ENCODE measurements around the gene COX11.

DNA sequence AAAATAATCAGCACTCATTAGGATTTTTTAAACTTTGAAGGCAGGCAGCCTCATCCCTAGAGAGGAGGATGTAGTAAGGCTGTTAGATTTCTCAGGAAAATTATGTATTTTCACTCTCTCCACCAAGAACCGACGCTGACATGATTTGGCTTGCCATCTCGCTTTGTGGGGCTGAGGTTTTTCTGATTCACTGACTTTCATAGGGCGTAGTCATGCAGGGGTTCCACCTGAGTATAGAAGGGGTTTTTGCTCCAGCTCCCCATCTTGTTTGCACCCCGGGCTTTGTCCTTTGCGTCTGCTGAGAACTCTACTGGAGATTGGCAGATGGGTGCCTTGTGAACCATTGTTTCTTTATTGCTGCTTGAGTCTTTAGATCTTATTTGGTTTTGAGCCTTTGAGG lies 47.6 kb downstream of the COX11 start:
- no peak for TF ChIP-seq POLR2AphosphoS5 (IDR thresholded peaks at IDR 0.05)
- TF ChIP-seq POLR2A (IDR thresholded peaks at IDR 0.05): no peak
- TF ChIP-seq, protein P1, sequence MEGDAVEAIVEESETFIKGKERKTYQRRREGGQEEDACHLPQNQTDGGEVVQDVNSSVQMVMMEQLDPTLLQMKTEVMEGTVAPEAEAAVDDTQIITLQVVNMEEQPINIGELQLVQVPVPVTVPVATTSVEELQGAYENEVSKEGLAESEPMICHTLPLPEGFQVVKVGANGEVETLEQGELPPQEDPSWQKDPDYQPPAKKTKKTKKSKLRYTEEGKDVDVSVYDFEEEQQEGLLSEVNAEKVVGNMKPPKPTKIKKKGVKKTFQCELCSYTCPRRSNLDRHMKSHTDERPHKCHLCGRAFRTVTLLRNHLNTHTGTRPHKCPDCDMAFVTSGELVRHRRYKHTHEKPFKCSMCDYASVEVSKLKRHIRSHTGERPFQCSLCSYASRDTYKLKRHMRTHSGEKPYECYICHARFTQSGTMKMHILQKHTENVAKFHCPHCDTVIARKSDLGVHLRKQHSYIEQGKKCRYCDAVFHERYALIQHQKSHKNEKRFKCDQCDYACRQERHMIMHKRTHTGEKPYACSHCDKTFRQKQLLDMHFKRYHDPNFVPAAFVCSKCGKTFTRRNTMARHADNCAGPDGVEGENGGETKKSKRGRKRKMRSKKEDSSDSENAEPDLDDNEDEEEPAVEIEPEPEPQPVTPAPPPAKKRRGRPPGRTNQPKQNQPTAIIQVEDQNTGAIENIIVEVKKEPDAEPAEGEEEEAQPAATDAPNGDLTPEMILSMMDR (IDR thresholded peaks at IDR 0.05): no peak

All from upper lobe of left lung (tissue), 4 donors.